ENCODE results near the gene ABTB2. TPM values are rescaled to one million over a fixed set of nuclear protein-coding genes. Genes with fewer than 3 reads are reported as not detected.
A peak's percentile ranks its signal among the peaks of the same experiment; 100 is the strongest.
"Not testable (repeated sequence)": the region's sequence is repeated elsewhere in the genome, so short reads cannot be mapped to it uniquely, and the experiment has no call there.

The ABTB2 gene
- total RNA-seq, 1 experiment from 2014 or later, result 27.3 TPM

GRCh38 chr11:34240150-34240494 lies 117.7 kb downstream of the ABTB2 start:
- DNase-seq (ENCODE audit: low spot score), result no peak

DNA sequence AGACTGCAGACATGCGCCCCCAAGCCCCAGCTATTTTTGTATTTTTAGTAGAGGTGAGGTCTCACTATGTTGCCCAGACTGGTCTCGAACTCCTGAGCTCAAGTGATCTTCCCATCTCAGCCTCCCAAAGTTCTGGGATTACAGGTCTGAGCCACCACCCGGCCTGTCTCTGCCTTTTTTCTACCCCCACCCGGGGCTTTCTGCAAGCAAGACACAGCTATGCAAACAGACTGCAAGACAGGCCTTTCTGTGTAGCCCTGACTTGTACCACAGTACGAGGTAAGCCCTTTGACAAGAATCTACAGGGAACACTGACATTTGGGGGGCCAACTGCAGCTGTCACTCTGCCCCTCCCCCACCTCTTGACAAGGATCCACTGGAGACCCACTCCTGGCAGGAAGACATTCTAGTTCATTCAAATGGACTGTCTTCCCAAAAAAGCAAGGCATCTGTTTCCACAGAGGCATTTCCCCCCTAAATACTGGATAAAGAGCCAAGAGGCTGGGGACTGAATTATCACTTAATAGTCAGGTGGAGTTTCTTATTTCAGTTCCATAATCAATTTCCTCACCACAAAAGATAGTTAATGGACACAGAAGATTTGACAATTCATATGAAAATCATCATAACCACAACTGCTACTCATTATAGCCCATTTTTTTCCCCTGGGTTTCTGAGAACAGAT lies 118.2 kb downstream of the ABTB2 start:
- DNase-seq (ENCODE audit: low spot score), result no peak

DNA sequence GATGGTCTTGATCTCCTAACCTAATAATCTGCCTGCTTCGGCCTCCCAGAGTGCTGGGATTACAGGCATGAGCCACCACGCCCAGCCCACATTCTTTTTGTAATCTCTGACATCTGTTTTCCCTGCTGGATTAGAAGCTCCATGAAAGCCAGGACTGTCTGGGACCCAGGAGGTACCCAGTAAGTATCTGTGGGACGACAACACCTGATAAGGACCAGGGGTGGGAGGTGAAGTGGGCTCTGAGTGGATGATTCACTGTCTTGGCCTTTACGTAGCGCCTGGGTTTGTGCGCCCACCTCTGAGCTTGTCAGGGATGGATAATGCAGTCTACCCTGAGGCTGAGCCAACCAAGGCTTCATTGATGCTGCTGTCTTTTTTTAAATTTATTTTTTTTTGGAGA lies 118.8 kb downstream of the ABTB2 start:
- DNase-seq (ENCODE audit: low spot score), result no peak

DNA sequence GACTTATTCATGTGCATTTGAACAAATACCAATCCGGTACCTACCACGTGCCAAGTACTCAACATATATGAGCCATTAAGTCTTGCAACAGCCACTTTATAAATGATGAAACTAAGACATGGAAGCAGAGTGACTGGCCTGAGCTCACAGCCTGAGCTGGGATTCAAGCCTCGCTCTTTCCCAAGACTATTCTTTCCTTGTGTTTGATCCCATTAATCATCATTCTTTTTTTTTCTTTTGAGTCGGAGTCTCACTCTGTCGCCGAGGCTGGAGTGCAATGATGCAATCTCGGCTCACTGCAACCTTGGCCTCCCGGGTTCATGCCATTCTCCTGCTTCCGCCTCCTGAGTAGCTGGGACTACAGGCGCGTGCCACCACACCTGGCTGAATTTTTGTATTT lies 119.3 kb downstream of the ABTB2 start:
- DNase-seq (ENCODE audit: low spot score), result no peak

- no peak for DNase-seq (ENCODE audit: low spot score)
Measured at GRCh38 chr11:34236572-34236971, 121.2 kb downstream of the ABTB2 start.

- DNase-seq (ENCODE audit: low spot score), result no peak
Measured at GRCh38 chr11:34235591-34236071, 122.2 kb downstream of the ABTB2 start.

- DNase-seq (ENCODE audit: low spot score), result no peak
Measured at GRCh38 chr11:34235189-34235588, 122.6 kb downstream of the ABTB2 start.

GRCh38 chr11:34234086-34234740 lies 123.6 kb downstream of the ABTB2 start:
- DNase-seq (ENCODE audit: low spot score), result peak; percentile 84

- DNase-seq (ENCODE audit: low spot score), result no peak
Measured at GRCh38 chr11:34233215-34233614, 124.6 kb downstream of the ABTB2 start.

DNA sequence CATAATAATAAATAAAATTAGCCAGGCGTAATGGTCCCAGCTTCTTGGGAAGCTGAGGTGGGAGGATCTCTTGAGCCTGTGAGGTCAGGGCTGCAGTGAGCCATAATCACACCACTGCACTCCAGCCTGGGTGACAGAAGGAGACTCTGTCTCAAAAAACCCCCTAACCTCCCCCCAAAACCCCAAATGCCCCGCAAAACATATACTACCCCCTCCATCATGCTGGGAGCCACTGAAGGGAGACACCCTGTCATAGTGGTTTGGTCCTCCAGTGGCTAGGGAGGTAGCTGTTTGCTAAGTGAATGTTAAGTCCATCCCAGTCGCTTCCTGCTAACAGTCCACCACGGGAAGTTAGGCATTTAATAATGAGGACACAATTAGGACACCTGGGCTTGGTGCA lies 125.0 kb downstream of the ABTB2 start:
- no peak for DNase-seq (ENCODE audit: low spot score)

DNA sequence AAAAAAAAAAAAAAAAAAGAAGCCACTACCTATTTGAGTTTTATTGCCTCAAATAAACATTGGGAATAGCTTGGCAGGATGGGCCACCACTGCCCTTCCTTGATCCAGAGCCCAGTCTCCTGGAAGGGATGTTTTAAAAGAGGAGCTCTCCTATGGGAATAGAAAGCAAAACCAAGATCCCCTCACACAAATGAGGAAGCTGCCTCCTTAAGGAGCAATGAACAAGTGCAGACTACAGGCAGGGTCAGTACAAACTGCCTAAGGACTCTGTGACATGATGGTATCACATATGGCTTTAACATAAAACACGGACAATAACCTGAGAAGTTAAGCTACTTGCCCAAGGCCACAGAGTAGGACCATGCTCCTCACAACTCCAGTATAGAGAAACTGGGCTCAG lies 131.6 kb downstream of the ABTB2 start:
- DNase-seq (ENCODE audit: low spot score), result no peak

GRCh38 chr11:34225091-34225490 lies 132.7 kb downstream of the ABTB2 start:
- no peak for DNase-seq (ENCODE audit: low spot score)

GRCh38 chr11:34224434-34224966 lies 133.3 kb downstream of the ABTB2 start:
- no peak for DNase-seq (ENCODE audit: low spot score)

- no peak for DNase-seq (ENCODE audit: low spot score)
Measured at GRCh38 chr11:34223907-34224306, 133.9 kb downstream of the ABTB2 start.

DNA sequence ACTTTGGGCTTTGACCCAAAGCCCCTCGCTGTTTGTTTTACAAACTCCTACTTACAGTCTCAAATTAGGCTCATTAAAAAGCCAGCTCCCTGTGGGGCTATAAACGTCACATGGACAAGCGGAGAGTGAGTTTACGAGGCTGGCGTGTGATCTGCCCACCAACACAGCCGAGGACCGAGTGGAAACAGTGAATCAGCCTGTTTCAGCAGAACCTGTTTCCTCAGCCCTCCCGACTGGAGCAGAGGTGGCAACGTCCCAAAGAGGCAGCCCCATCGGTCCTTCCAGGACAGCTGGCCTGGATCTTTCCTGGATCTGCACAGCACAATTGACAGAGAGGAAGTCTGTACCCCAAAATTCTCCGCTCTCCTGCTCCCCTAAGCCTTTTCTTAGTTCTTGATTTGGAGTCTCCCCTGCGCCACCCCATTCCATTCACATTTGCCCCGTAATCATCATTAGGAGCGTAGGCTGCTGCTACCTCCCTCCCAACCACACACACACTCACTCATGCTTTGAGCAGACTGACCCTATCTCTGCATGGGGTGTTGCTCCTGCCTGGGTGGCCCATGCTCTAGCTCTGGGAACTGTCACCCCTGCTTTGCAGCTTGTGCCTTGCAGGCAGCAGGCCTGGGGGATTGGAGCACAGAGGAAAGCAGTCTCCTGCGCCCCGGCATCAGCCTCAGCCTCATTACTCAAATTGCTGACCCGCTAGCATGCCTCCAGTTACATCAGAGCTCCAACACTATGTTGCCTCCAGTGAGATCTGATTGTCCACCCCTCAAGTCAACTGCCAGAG lies 134.6 kb downstream of the ABTB2 start:
- peak; percentile 80 for DNase-seq (ENCODE audit: low spot score)

- DNase-seq (ENCODE audit: low spot score), result no peak
Measured at GRCh38 chr11:34222030-34222429, 135.8 kb downstream of the ABTB2 start.

GRCh38 chr11:34219941-34220370 lies 137.9 kb downstream of the ABTB2 start:
- no peak for DNase-seq (ENCODE audit: low spot score)

DNA sequence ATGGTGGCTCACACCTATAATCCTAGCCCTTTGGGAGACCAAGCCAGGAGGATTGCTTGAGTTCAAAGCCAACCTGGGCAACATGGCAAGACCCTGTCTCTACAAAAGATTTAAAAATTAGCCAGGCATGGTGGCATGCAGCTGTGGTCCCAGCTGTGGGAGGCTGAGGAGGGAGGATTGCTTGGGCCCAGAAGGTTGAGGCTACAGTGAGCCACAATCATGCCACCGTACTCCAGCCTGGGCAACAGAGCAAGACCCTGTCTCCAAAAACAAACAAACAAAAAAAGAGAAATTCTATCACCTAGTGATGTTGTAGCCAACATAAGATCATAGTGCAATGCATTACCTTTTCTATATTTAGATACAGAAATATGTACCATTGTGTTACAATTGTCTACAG lies 138.5 kb downstream of the ABTB2 start:
- no peak for DNase-seq (ENCODE audit: low spot score)

GRCh38 chr11:34218756-34219155 lies 139.1 kb downstream of the ABTB2 start:
- DNase-seq (ENCODE audit: low spot score), result not testable (repeated sequence)

GRCh38 chr11:34218067-34218466 lies 139.7 kb downstream of the ABTB2 start:
- no peak for DNase-seq (ENCODE audit: low spot score)

GRCh38 chr11:34216706-34217105 lies 141.1 kb downstream of the ABTB2 start:
- DNase-seq (ENCODE audit: low spot score), result no peak

DNA sequence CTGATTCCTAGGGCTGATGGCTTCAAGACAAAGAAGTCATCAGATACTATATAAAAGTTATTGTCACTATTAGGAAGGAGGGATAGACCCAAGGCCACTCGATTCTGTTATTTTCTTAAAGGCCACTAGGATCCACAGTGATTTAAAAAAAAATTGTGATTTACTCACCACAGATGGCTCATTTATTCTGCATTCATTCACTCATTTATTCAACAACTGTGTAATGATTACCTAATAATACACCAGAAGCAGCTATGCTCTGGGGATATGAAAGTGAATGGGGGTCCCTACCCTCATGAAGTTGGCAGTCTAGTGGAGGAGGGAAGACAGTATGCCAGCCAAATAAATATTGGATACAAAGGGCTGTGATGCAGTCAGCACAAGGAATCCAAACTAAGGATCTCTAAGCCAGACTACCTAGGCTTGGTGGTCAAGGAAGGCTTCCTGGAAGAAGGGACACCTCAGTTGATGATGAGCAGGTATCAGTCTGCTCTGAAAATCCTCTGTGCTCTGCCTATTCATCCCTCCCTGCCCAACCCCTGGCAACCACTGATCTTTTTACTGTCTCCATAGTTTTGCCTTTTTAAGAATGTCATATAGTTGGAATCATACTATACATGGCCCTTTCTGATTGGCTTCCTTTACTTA lies 141.9 kb downstream of the ABTB2 start:
- DNase-seq (ENCODE audit: low spot score), result no peak

All from HT-29 (cell line).